Bronchial epithelial cell (primary cell): Measurements from ENCODE around the gene GPATCH4. TPM values are rescaled to one million over a fixed set of nuclear protein-coding genes. Genes with fewer than 3 reads are reported as not detected.
A peak's percentile ranks its signal among the peaks of the same experiment; 100 is the strongest.

Experiments
- DNase-seq: peaks from one replicate; pipeline ENCODE4 v3.0.0-alpha.2; 2010; ENCODE audit warnings: low read depth
- FAIRE-seq: peaks from 2 replicates; lab custom pipeline; 2011; peaks lifted over from hg19 to GRCh38; lab: Jason Lieb, UNC
- H3K27me3 ChIP-seq: 2 replicates; pipeline ENCODE4 v1.5.1; 2011; ENCODE audit warnings: low read length; ENCODE audit not compliant: control insufficient read depth, insufficient read depth
- H3K36me3 ChIP-seq: 2 replicates; pipeline ENCODE4 v1.5.1; 2011; ENCODE audit warnings: low read length; ENCODE audit not compliant: control insufficient read depth, insufficient read depth
- H3K4me3 ChIP-seq: 2 replicates; pipeline ENCODE4 v1.5.1; 2011; ENCODE audit warnings: mild to moderate bottlenecking, low read depth, low read length, control low read depth
- total RNA-seq: library from RNA; depleted of rRNA; stranded (reverse); fragments of >200 nt; gene quantifications from 2 replicates; pipeline ENCODE4 v1.2.1, GENCODE V29; 2014
- TF ChIP-seq, protein P1 (sequence below): IDR thresholded peaks from 2 replicates; pipeline ENCODE4 v1.5.1; 2011; ENCODE audit warnings: mild to moderate bottlenecking, moderate library complexity, low read length, control low read depth, inconsistent platforms; ENCODE audit not compliant: insufficient read depth, severe bottlenecking

Gene GPATCH4
- 15.9 and 29.2 TPM in 2 replicates for total RNA-seq

DNA sequence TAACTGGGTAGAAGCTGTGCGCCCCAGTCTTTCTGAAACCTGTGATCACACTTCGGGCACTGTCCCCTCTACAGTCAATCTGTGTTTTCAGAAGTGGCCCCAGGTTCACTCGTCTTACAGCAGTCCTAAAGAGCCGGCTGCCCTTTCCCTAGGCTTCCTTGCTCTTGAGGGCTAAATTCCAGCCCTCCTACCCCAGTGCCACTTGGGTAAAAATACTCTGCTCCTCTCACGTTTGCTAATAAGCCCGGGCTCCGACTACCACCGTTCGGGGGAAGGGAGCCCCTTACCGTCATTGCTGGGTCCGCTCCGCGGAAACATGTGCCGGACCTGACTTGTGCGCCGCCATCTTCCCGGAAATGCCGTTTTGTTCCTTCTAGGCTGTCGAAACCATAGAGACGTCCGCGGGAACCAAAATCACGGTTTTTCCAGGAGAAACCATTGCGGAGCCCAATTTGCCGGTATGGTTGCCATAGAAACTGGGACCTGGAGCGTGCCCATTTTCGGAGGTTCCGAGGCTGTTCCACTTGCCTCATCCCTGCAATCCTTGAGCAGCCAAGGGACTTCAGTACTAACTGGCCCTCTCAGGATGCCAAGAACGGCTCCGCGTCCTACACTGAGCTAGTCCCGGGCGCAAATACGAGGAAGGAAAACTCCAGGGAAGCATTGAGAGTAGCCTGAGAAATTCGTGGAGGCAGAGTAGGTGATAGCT lies at the start of gene GPATCH4:
GPATCH4 (minus strand) TSS at position 358 of the 709 bp plus-strand sequence.
- Histone ChIP-seq H3K27me3 (no peaks in the 10 kb centered on the region), H3K36me3 (peaks cover 8% of the 10 kb centered on the region), H3K4me3 (peak within 1 kb of the TSS; percentile 65)
- FAIRE-seq (no peak), DNase-seq (peak; percentile 63)
- TF ChIP-seq, protein P1, sequence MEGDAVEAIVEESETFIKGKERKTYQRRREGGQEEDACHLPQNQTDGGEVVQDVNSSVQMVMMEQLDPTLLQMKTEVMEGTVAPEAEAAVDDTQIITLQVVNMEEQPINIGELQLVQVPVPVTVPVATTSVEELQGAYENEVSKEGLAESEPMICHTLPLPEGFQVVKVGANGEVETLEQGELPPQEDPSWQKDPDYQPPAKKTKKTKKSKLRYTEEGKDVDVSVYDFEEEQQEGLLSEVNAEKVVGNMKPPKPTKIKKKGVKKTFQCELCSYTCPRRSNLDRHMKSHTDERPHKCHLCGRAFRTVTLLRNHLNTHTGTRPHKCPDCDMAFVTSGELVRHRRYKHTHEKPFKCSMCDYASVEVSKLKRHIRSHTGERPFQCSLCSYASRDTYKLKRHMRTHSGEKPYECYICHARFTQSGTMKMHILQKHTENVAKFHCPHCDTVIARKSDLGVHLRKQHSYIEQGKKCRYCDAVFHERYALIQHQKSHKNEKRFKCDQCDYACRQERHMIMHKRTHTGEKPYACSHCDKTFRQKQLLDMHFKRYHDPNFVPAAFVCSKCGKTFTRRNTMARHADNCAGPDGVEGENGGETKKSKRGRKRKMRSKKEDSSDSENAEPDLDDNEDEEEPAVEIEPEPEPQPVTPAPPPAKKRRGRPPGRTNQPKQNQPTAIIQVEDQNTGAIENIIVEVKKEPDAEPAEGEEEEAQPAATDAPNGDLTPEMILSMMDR, result no peak

DNA sequence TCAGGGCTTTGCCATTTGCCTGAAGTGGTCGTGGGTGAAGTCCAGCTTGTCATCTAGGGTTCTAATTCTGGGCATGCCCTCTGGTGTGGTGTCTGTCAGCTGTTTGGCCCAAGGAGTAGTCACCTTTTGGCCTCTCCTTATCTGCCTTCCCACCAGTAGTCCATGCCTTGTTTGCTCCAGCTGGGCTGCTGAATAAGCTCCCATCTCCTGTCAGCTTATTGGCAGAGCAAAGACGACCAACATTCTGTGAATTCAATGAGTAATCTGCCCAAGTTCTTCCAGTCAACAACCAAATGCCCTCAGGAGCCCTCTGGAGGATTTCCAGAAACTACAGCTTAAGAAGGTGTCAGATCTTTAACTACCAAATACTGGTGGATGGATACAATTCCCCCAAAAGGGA lies 47.7 kb upstream of the GPATCH4 start:
- FAIRE-seq, result peak; percentile 28
- peaks cover 38% of the 10 kb centered on the region for H3K27me3 ChIP-seq
- DNase-seq, result peak; percentile 35

DNA sequence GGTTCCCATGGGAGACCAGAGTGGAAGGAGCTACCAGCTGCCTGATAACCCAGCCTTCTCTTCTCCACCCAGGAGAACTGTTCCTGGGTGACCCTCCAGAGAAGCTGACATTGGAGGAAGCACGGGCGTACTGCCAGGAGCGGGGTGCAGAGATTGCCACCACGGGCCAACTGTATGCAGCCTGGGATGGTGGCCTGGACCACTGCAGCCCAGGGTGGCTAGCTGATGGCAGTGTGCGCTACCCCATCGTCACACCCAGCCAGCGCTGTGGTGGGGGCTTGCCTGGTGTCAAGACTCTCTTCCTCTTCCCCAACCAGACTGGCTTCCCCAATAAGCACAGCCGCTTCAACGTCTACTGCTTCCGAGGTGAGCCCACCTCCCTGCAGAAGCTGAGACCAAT lies 47.2 kb upstream of the GPATCH4 start:
- no peaks in the 10 kb centered on the region for H3K36me3 ChIP-seq
- TF ChIP-seq, protein P1, result no peak
- no peak for FAIRE-seq
- H3K4me3 ChIP-seq, result no peak overlapping the region
- H3K27me3 ChIP-seq, result peaks cover 41% of the 10 kb centered on the region
- DNase-seq, result no peak

More for the DNA sequence above, 47.7 kb upstream of the GPATCH4 start:
- H3K4me3 ChIP-seq, result no peak overlapping the region
- H3K36me3 ChIP-seq, result no peaks in the 10 kb centered on the region
- TF ChIP-seq, protein P1, result no peak

DNA sequence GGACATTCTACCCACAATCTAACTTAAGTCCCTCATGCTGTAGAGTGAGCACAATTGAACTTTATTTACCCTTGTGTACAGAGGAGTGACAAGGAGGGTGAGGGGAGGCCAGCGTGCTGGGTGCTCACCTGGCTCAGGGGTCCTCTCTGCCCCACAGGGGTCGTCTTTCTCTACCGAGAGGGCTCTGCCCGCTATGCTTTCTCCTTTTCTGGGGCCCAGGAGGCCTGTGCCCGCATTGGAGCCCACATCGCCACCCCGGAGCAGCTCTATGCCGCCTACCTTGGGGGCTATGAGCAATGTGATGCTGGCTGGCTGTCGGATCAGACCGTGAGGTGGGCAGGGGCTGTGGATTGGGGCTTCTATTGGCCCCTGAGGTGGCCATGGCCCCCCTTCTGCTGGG lies 46.1 kb upstream of the GPATCH4 start:
- DNase-seq (no peak), FAIRE-seq (no peak)
- no peak overlapping the region for H3K4me3 ChIP-seq
- TF ChIP-seq, protein P1, result no peak
- no peaks in the 10 kb centered on the region for H3K36me3 ChIP-seq
- peaks cover 51% of the 10 kb centered on the region for H3K27me3 ChIP-seq

DNA sequence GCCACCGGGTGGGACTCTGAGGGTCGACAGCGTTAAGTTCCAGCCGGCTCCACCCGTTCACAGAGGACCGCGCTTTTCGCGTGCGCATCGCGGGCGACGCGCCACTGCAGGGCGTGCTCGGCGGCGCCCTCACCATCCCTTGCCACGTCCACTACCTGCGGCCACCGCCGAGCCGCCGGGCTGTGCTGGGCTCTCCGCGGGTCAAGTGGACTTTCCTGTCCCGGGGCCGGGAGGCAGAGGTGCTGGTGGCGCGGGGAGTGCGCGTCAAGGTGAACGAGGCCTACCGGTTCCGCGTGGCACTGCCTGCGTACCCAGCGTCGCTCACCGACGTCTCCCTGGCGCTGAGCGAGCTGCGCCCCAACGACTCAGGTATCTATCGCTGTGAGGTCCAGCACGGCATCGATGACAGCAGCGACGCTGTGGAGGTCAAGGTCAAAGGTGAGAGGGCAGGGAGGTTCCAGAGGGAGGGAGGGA lies 45.5 kb upstream of the GPATCH4 start:
- TF ChIP-seq, protein P1, result no peak
- no peaks in the 10 kb centered on the region for H3K36me3 ChIP-seq
- FAIRE-seq (no peak), DNase-seq (no peak)
- H3K27me3 ChIP-seq, result peaks cover 56% of the 10 kb centered on the region
- H3K4me3 ChIP-seq, result no peak overlapping the region
